ENCODE results near the gene ARID4B.
A peak's percentile ranks its signal among the peaks of the same experiment; 100 is the strongest.
"Not testable (repeated sequence)": the region's sequence is repeated elsewhere in the genome, so short reads cannot be mapped to it uniquely, and the experiment has no call there.

ARID4B gene

DNA sequence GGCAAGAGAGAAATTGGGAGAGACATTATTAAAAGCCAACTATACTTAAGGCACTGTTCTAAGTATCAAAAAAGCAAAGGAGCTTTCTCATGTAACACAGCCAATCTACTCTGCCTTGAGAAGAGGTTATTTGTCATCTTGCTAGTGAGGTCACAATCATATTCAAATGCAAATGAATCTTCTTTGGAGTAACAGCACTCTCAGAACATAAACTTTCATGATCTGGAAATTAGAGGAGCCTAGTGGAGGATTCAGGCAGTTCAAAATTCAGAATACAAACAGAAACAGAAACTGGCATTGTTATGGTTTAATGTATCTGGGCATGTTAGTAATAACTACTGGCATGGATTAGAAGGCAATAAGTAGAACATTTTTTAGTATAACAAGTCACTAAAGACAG lies 57.4 kb downstream of the ARID4B start:
- peak; percentile 53 for DNase-seq (ENCODE audit: low spot score)

DNA sequence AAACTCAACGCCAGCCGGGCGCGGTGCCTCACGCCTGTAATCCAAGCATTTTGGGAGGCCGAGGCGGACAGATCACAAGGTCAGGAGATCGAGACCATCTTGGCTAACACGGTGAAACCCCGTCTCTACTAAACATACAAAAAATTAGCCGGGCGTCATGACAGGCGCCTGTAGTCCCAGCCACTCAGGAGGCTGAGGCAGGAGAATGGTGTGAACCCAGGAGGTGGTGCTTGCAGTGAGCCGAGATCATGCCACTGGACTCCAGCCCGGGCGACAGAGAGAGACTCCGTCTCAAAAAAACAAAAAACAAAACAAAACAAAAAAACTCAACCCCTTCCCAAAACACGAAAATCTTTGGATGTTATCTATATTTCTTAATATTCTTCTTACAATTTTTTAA lies 58.0 kb downstream of the ARID4B start:
- not testable (repeated sequence) for DNase-seq (ENCODE audit: low spot score)

DNA sequence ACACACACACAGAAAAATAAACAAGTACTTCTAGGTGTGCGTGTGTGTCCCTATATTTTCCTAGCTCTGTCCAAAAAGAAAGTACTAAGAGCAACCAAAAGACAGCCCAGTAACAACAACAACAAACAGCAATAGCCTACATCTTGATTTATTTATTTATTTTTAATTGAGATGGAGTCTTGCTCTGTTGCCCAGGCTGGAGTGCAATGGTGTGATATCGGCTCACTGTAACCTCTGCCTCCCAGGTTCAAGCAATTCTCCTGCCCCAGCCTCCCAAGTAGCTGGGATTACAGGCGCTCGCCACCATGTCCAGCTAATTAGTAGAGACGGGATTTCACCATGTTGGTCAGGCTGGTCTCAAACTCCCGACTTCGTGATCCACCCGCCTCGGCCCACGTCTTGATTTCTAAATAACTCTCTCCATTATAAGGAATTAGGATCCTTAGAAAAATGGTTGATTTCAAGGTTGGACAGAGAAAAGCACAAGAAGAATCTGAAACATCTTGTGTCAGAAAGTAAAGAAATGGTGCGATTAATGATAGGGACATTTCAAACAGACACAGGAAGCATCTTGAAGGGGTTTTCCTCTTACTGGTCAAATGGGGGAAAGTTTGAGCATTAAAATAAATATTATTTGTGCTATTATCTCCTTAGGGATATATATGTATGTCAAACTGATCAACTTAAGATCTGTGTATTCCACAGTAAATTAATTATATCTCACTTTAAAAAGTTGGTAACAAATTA lies 59.4 kb downstream of the ARID4B start:
- DNase-seq (ENCODE audit: low spot score), result no peak

DNA sequence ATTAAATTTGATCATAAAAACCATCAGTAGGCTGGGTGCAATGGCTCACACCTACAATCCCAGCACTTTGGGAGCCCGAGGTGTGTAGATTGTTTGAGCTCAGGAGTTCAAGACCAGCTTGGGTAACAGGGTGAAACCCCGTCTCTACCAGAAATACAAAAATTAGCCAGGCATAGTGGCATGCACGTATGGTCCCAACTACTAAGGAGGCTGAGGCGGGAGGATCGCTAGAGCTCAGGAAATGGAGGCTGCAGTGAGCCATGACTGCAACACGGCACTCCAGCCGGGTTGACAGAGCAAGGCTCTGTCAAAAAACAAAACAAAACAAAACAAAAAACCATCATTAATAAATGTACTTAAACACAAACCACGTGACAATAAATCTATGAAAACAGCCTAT lies 61.0 kb downstream of the ARID4B start:
- no peak for DNase-seq (ENCODE audit: low spot score)

DNA sequence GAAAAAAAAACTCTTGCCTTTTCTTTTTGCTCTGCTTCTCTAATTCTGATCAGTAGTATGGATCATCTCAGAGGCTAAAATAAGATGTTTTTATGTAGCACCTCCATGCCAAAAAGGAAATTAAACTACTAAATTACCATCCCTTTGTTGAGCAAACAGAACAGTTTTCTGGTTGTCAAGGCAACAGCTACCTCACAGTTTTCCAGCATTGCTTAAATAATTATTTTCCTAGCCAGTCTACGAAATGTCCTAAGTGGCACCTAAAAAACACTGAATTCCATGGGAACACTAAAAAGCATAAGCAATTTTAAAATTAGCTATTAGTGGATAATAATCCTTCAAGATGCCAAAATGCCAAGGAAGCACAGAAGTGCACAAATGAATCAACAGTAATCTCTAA lies 61.7 kb downstream of the ARID4B start:
- DNase-seq (ENCODE audit: low spot score), result no peak

DNA sequence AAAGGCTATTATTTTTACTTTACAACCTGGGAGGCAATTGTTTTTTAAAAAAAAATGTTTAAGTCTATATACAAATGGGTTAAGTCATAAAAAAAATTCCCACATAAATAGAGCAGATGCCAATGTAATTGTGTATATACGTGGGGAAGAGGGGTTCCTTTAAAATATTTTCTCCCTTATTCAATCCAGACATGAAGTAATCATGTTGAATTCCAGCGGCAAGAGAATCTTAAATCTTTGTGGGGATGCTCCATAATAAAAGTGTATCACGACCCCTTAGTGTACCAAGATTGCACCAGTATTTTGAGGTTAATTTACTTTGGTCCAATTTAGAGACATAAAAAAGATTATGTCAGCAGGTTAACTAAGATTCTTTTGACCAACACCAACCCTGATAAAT lies 62.1 kb downstream of the ARID4B start:
- no peak for DNase-seq (ENCODE audit: low spot score)

DNA sequence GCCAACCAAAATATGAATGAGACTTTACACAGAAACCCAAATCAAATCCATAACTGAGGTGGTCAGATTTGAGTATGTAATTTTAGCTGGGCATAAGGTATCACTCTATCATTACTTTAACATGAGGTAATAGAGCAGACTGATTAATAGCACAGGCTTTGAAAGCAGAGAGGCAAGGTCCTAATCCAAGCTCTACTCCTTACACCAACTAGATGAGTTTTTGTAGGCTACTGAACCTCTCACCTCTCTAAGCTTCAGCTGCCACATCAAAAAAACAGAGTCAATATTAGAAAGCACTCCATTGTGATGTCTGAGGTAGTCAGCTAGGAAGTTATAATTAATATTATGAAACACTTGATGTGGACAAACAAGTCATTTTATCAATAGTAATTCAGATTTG lies 63.7 kb downstream of the ARID4B start:
- no peak for DNase-seq (ENCODE audit: low spot score)

DNA sequence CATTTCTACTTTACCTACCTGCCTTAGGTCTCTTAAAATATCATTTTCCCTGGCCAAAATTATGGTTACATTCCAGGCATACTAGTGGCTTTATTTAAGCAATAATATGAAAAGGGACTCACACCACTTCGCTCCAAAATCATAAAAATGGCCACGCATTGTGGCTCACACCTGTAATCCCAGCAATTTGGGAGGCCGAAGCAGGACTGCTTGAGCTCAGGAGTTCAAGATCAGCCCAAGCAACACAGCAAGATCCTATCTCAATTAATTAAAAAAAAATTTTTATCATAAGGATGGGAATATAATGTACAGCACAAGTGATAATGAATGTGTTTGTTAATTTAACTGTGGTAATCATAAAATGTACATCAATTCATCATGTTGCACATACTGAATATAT lies 65.4 kb downstream of the ARID4B start:
- no peak for DNase-seq (ENCODE audit: low spot score)

DNA sequence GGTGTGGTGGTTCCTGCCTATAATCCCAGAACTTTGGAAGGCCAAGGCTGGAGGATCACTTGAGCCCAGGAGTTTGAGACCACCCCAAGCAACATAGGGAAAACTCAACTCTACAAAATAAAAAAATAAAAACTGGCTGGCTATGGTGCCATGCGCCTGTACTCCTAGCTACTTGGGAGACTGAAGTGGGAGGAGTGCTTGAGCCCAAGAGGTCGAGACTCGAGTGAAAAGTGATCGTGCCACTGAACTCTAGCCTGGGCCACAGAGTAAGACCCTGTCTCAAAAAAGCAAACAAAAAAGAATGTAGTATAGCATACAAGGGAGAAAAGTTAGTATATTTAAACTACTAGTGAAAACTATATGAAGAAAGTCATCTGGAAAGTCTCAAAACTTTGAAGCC lies 66.7 kb downstream of the ARID4B start:
- no peak for DNase-seq (ENCODE audit: low spot score)

DNA sequence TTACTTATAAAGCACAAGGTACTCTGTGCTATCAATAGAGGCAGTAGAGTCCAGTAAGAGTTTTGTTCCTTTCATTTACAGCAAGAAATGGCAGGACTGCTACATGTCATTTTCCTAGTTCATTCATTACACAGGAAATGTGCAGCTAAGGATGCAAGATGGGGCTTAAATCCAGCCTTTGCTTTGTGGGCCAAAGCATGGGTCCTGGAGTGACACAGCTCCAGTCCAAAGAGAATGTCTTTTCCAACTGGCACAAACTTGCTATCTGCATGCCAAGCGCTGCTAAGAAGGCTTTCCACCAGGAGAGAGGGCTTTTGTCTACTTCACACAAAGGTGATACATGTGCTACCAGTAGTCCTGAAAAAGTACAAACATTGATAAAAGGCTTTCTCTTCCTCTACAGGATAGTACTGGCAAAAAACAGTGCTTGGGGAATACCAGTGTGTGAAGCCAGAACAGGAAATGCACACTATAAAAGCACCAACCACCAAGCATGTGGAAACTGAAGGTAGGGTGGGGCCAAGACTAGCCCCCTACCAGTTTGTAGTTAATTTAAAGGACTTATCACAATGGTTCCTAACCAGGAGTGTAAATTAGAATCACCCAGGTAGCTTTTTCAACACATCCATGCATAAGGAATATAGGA lies 68.7 kb downstream of the ARID4B start:
- no peak for DNase-seq (ENCODE audit: low spot score)

DNA sequence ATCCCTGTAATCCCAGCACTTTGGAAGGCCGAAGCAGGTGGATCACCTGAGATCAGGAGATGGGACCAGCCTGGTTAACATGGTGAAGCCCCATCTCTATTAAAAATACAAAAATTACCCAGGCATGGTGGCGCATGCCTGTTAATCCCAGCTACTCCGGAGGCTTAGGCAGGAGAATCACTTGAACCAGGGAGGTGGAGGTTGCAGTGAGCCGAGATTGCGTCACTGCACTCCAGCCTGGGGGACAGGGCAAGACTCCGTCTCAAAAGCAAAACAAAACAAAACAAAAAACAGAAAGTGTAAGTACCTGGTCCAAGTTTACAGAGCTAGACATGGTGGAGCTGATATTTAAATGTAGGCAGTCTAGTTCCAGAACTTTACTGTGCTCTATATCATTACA lies 69.9 kb downstream of the ARID4B start:
- DNase-seq (ENCODE audit: low spot score), result not testable (repeated sequence)

DNA sequence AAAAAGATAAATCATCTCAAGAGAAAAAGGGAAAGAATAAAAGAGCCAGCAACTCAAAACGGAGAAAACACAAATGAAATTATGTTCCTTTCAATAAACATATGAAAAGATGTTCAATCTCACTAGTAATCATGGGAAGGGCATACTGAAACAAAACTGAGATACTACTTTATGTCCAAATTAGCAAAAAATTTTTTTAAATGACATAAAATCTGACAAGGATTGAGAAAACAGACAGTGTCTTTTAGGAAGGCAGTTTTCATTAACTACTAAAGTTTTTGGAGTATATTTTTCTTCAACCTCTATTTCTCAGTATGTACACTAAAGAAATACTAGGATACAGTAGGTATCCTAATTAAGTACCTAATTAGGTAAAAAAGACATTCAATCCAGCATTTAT lies 73.3 kb downstream of the ARID4B start:
- DNase-seq (ENCODE audit: low spot score), result no peak

DNA sequence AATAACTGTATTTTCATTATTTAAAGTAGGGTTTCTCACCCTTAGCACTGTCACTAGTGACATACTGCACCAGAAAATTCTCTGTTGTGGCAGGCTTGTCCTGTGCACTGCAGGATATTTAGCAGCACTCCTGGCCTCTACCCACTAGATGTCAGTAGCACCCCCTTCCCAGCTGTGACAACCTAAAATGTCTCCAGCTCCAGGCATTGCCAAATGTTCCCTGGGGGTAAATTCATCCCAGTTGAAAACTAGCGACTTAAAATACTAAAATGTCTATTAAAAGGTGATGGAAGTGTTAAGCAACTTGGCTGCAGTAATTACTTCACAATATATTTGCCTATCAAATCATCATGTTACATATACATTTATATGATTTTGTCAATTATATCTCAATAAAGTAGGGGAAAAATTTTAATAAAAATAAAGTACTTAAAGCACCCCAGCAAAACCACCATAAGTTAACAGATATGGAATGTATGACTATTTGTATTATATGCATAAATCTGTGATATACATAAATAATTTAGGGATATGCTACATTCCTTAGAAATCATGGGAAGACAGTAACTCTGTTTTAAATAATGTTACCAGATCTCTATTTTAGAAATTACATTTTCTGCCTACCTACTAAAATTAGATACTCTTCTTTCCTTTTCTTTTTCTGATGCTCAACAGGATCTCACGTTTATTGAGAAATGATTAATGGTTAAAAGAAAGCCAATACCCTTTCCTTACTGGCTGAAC lies 74.6 kb downstream of the ARID4B start:
- peak; percentile 80 for DNase-seq (ENCODE audit: low spot score)

DNA sequence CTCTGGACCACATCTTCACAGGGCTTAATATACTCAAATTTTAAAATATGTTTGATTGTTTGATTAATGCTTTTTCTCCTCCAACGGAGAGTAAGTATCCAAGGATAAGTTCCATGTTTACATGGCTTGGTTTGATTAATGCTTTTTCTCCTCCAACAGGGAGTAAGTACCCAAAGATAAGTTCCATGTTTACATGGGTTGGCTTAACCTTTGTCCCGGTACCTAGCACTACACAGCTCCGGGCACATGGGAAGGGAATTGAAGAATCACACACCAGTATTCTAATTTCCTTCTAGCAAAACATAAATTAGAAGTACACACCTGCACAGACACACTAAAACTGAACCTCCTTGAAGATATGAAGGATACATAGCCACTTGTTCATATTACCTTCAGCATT lies 77.5 kb downstream of the ARID4B start:
- DNase-seq (ENCODE audit: low spot score), result no peak

DNA sequence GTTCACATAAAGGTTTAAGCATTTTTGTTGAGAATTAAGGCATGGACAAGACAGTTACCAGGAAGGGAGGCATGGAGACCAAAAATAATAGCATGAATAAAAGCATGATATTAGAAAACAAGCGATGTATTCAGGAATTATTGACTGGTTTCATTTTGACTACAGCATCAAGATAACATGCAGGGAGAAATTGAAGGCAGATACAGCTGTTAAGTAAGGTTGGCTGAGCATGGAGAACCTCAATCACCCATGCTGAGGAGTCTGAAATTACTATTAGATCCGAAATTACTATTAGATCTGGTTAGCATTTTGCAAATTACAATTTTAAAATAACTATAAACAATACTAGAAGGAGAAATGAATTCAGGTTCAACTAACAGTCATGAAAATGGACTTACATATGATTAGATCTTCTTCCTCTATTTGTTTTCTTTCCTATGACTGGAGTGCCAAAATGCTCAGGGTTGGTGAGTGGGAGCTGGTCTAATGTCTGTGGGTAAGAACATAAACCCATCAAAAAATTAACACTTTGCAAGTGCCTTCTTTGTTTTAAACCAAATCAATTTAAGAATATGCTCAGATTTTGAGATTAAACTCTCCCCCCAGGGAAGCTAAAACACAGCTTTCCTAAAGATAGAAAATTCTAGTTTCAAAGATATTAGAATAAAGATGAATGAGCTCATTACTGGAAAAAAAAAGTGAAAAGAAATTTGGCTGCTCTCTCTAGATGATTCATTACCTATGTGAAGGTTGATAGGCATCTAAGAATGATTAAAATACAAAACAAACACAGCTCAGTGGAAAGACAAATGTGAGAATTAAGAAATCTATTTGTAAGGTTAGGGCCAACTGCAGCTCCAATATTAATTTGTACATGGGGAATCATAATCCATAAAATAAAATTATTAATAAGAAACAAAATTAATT lies 81.7 kb downstream of the ARID4B start:
- DNase-seq (ENCODE audit: low spot score), result no peak

DNA sequence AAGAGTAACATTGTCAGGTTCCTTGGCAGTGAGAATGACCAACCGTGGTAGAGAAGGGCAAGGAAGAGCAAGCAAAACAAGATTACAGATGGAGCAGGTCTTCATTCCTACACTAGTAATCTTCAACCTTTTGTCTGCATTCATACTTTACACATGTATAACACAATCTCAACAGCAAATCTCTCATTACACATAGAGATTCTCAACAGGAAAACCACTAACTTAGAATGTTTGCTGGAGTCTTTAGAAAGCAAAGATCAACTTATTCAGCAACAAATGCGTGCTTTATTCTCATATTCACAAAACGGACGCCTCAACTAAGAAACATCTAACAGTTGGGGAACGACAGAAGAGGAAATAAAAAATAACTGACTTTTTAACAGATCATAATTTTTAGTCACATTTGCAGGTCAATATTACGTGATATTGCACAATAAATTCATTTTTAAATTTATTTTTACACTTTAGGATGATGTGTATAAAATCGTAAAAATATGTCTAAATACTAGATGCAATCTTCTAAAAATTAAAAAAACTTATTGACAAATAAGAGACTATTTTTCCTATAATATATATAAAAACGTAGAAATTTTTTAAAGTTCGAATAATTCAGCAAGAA lies 82.9 kb downstream of the ARID4B start:
- no peak for DNase-seq (ENCODE audit: low spot score)

DNA sequence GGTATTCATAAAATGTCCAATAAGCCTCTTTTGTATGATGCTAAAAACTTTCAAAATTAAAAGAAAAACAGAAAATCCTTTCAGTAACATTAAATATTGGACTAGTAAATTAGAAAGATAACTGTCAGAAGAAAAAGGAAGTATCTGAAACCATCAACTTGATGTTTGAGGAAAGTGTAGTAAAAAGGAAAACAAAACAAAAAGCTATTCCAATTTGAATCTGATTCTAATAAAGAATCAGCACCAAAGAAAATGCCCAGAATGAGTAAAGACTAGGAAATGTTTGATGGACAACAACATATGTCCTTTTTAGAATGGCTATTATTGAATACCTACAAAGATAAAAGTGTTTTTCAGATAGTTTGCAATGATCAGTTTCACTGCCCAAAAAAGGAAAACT lies 87.0 kb downstream of the ARID4B start:
- DNase-seq (ENCODE audit: low spot score), result no peak

DNA sequence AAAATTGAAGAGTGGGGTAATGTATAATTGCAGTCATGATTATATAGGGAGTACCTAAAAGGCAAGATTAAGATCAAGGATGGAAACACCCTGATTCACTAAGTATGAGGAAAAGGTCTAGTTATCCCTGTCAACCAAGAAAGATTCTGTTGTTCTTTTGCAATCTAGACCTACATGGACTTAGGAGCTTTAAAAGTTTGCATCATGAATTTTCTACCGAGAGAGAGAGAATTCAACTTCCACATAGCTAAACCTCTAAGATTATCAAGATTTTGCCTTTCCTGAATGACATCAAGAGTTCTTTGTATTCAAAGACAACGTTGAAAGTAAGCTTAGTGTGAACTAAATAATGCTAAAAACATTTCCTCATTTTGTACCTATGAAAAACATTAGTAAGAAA lies 88.1 kb downstream of the ARID4B start:
- DNase-seq (ENCODE audit: low spot score), result no peak

DNA sequence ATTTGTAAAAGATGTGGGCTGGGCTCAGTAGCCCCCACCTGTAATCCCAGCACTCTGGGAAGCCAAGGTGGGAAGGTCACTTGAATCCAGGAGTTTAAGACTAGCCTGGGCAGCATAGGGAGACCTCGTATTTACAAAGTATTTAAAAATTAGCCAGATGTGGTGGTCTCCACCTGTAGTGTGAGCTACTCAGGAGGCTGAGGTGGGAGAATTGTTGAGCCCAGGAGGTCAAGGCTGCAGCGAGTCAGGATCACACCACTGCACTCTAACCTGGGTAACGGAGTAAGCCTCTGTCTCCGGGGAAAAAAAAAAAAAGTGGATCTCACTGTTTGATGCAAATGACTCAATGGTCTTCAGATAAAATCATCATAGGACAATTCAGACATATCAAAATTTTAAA lies 89.4 kb downstream of the ARID4B start:
- no peak for DNase-seq (ENCODE audit: low spot score)

DNA sequence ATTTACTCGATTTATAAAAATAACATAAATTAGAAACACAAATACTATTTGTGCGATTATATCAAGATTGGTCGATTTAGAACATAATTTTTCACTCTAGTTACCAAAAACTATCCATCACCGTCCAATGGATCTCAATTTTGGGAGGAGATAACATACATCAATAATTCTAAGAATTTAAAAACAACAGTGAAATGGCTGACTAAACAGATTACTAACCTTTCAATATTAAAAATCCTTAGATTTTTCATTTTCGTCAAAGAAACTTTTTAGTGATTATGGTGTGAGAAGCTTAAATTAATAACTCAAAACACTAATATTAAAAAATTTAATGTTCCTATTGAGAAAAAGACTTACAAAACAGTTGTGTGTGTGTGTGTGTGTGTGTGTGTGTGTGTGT lies 91.9 kb downstream of the ARID4B start:
- no peak for DNase-seq (ENCODE audit: low spot score)

DNA sequence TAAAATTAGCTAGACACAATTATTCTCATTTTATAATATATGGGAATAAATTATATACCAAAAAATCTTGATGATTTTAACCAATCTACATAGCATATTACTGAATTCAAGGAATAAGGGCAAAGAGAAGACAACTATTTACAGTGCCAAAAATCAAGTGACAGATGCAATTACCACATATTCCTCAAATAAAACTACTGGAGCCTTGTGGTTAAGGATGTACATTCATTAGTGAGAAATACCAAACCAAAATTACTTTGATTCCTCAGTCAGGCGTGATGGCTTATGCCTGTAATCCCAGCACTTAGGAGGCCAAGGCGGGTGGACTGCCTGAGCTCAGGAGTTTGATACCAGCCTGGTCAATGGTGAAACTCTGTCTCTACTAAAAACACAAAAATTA lies 98.1 kb downstream of the ARID4B start:
- DNase-seq (ENCODE audit: low spot score), result no peak

DNA sequence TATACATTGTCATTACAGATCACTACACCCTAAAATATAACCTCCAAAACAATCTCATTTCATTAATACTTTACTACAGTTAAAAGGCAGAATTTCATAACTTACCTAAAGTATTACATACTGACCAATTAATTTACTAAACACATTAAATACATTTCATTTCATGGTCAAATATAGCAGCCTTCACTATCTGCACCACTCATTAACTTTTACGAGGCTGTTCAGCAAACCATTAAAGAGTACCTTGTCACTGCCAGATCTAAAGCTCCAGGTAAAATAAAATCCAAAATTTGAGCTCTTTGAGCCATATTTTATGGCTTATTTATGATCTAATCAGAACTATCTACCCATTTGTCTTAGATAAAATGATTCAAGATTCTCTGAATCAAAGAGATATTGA lies 100.6 kb downstream of the ARID4B start:
- DNase-seq (ENCODE audit: low spot score), result no peak

Measured in NAMALWA (cell line).